SIG-M5 (cell line): ENCODE data around the gene SLC5A9.
"Not testable (repeated sequence)": the region's sequence is repeated elsewhere in the genome, so short reads cannot be mapped to it uniquely, and the experiment has no call there.

Experiments
- DNase-seq: peaks from one replicate; lab custom pipeline; 2025; lab: John Stamatoyannopoulos, UW

SLC5A9 gene

DNA sequence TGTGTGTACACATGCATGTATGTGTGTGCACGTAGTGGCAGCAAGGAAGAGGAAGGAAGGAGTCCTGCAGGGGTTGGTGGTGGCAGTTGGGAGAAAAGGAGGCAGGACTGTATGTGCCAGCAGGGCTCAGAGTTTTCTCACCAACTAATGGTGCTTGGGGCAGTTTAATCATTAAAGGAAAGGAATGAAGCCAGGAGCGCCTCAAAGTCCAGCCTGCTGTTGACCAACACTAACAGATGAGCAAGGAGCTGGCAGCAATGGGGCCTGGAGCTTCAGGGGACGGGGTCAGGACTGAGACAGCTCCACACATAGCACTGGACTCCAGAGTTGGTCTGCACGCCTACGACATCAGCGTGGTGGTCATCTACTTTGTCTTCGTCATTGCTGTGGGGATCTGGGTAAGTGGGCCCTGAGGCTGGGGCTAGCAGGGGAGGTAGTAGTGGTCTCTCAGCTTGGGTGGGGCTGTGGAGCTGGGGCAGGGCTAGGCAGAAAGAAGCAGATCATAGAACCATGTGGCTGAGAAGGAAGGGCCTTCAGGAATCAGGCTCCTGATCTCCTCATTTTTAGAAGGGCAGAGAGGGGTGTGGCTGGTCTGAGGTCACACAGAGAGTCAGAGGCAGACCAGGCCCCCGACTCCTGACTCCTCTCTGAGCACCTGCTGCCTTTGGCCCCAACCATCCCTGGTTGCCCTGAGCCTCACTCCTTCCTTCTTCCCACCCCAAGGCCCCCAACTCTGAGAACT is at the start of gene SLC5A9:
Gene SLC5A9, plus strand, starts transcription at position 216 of the 742 bp plus-strand sequence. Its CDS starts 21 bp downstream, at position 237.
- no peak for DNase-seq

DNA sequence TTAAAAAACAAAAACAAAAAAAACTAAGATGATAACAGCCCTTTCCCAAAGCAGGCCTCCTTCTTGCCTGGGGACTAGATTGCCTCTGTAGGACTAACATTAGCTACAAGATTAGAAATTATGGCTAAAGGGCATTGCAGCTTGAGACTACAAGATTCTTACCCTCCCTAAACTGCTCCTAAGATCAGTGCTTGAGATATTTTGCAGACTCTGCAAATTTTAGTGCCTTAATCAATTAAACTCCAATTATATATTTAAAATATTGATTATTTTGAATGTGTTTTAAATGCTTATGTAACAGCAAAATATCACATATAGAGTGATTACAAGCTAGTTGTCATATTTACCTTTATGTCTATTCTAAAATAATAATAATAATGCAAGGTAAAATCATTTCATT is 47.4 kb upstream of the SLC5A9 start:
- no peak for DNase-seq

DNA sequence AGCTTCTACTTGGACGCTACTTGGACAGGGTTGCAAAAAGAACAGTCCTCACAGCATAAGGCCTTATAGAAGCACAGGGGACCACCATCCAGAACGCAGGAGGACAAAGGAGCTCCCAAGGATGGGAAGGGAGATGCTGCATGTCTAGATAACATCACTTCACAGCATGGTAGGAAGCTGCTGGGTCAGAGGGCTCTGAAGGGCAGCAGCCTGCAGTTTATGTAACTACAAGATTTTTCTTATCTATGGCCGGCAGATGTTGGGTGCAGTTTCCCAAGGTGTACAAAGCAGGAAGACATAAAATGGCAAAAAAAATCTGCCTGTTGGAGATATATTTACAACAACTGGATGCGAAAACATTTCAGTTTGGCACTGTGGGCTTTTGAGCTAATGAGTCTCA is 45.3 kb upstream of the SLC5A9 start:
- no peak for DNase-seq

DNA sequence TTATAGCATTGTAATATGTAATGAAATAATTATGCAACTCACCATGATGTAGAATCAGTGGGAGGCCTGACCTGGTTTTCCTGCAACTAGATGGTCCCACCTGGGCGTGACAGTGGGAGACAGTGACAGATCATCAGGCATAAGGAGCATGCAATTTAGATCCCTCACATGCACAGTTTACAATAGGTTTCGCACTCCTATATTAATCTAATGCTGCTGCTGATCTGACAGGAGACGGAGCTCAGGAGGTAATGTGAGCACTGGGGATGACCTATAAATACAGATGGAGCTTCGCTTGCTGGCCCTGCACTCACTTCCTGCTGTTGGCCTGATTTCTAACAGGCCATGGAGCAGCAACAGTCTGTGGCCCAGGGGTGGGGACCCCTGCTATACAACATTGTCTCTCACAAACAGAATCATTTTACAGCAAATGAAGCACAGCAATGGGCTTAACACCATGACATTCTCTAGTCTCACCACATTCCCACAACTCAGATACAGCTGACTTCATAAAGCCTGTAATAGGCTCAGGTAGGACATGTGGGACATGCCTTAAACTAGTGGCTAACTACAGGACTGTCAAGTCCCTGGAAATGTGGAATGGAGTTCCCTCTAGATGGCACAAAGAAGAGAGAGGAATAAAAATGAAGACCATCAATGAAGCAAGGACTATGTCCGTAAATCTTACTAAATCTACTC is 40.7 kb upstream of the SLC5A9 start:
- no peak for DNase-seq

DNA sequence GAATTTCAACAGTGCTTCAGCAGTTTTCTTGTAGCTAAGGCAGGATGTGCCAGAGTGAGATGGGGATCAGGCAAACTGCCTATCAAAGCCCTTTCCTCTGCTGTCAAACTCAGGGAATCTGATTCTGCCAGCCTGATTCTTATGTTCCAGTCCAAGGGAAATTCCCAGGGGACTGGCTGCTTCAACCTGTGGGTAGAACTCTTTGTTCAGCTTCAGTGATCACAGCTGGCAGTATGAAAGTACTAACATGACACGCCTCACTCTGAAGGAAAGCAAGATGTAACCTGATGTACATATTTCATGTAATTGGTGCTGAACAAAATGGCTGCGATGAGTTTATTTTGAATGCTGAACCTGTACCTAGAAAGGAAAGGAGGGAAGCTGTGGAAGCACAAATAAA is 40.1 kb upstream of the SLC5A9 start:
- DNase-seq, result no peak

DNA sequence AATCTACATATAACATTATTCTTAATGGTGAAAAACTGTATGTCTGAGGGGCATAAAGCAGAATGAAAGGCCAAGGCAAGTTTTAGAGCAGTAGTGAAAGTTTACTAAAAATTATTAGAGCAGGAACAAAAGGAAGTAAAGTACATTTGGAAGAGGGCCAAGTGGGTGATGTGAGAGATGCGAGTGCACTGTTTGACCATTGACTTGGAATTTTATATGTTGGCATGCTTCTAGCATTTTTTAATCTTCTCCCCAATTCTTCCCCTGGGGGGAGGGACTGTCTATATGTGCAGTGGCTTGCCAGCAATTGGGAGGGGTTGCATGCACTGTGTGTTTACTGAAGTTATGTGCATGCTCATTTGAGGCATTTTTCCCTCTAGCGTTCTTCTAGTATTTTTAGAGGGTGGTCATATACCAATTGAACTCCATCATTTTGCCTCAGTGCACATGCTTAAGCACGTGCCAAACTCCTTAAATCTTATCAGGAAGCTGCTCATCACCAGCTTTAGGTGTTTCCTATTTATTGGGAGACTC is 36.1 kb upstream of the SLC5A9 start:
- DNase-seq, result no peak

DNA sequence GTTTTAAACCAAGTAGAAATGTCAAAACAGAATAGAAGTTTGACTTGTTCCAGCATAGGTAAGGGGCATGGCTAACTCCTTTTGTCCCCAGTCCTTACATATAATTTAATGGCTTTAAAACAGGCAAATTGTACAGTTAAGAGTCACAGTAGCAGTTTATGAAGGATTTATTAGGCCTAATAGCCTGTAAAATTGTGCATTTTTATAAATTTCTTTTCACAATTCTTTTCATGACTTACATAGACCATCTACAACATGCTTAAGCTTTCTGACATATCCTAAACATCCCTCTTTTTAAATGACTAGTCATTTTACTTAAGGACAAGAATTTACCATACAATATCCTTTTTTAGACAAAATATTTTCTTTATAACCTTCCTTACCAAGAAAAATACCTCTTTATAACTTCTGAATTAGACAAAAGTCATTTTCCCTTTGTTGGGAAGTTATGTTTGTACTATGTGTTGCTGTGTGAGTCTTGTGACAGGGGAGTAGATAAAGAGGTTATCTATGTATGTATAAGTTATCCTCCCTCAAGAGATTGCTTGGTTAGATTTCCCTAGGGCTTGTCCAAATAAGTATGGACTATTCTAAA is 34.5 kb upstream of the SLC5A9 start:
- DNase-seq, result no peak

DNA sequence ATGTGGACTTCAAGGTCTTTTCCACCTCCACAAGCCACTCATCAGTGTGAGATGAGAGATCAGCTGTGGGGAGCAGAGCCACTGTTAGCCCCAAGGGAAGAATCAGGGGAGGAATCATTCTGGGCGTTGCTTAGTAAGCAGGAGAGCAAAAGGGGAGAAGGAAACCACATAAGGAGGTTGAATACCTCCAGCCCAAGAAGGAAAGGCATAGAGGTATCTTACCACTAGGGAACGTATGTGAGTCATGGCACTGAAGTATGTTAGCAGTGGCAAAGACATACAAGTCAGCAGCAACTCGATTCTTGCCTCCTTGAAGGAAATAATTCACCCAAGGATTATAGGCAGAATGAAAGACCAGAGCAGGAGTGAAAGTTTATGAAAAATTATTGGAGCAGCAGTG is 31.6 kb upstream of the SLC5A9 start:
- no peak for DNase-seq

DNA sequence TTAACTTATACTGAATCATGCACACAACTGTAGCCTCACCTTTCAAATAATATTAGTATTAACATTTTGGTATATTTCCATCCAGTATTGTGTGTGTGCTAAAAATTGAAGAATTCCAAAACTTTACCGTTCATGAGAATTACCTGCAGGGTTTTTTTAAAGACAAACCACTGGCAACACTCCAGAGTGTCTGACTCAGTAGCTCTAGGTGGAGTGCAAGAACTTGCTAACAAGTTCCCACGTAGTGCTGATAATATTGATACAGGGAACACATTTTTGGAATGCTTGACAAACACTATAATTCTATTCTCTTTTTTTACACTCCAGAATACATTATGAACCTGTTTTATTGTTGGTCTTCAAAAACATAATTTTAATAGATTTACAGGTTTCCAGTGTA is 27.7 kb upstream of the SLC5A9 start:
- no peak for DNase-seq

DNA sequence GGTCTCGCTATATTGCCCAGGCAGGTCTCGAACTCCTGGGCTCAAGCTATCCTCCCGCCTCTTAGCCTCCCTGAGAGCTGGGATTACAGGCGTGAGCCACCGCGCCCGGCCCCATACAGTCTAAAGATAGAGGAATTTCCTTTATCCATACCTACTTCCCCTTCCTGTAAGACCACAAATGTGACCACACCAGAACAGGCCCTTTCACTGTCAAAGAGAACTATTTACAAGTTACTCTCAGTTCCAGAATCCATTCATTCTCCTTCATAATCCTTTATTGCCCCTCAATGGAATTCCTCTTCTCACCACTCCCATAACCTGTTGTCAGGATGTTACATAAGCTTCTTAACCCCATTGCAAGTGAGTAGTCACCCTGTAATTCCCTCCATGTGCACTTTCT is 26.3 kb upstream of the SLC5A9 start:
- no peak for DNase-seq

DNA sequence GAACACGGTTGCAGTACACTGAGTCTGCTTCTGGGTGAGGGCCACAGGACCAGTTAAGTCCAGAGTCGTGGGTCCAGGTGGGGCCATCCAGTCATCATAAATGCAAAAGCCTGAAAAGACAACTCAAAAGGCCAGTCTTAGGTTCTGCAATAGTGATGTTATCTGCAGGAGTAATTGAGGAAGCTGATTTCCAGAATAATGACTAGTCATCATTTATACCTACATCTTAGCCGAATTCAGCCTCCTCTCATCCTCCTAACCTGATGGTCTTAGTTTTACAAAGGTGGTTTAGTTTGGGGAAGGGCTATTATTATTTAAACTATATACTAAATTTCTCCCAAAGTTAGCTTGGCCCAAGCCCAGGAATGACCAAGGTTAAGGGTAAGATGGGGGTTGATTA is 23.5 kb upstream of the SLC5A9 start:
- no peak for DNase-seq

DNA sequence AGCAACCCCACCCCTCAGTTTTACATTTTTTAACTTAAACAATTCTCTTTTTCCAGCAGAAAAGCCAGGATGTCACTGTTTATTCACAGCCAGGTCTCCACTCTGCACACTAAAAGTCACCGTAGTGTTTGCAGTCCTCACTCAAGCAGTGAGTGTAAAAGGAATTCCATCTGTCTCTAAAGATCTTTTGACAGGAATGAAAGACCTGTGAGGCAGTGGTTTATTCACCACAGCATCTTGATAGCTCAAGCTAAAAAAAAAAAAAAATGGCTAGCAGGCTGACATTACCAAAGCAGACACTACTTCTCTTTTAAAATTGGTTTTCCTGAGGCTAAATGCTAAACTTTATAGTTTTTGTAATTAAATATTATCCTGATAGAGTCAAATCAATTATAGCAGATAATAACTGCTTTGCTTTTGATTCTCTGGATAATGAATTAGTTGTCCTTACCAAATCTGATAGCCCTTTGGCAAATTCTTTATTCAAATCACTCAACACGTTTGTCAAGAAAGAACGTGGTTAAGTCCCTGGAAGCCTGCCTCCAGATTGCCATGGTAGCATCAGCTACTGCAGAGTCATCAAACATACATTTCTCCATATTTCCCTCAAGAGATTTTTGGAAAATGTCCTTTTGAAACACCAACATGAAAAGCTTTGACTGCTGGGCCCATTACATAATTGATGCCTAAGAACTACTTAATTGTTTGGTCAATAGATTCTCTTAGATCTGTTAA is 22.2 kb upstream of the SLC5A9 start:
- no peak for DNase-seq

DNA sequence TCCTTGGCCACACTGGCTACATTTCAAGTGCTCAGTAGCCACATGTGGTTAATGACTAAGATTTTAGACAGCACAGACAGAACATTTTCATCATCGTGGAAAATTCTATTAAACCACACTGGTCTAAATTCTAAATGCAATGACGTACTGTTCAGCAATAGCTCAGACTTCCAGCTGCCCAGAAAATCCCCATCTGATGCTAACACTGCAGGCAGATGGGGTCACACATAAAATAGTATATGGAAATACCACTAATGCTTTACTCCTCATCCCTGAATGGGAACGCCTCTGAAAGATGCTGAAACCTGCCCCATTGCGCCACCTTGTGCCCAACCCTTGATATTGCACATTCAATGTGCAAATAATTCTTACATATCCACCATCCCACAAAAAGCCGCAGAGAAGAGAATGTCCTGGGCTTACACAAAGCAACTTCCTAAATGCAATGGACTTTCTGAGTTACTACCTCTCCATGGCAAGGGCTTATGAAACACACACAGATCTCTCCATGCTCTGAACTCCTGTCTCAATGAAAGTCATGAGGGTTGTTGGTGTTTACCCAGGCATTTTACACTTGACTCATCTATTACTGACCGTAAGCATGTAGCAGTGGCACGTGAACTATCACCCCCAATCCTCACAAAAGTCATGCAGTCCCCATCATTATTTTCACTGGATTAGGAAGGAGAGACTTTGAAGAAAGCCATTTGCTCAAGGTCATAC is 20.3 kb upstream of the SLC5A9 start:
- no peak for DNase-seq

DNA sequence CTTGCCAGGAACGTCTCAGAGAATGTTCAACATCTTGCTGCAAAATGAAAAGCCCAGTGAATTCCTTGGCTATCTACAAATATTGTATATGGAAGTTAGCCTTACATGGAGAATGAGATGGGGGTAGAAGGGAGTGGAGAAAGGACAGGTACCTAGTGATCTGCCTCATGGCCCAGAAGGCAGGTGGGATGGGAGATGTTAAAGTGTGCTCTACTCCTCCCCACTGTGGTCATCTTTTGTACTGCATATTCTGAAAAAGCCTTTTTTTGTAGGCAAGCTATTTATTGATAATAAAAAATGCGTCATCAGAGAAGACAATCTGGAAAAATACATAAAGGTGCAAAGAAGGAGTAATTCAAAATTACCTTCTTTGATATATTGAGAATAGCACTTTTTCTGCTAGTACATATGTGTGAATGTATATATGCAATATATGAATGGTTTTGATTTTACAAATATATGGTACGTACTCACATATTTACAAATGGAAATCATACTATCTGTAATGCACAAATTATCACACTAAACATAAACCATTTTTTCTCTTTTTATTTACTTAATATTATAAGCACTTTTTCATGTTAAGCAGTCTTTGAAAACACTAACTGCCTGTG is 19.1 kb upstream of the SLC5A9 start:
- DNase-seq, result no peak

DNA sequence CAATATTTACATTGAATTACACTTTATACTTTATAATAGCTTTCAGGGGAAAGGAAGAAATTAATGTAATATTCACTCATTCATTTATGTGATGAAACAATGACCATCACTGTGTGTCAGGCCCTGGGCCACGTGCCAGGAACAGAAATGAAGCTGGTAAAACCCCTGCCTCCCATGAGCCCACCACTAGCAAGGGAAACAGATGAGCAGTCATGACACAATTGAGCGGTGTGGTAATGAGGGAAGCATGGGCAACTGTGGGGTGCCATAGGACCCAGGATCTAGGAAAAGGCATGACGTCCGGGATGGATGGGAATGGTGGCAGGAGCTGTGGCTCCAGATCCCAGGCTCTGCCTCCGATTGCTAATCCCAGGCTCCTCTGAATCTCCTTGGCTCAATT is 17.0 kb upstream of the SLC5A9 start:
- no peak for DNase-seq

DNA sequence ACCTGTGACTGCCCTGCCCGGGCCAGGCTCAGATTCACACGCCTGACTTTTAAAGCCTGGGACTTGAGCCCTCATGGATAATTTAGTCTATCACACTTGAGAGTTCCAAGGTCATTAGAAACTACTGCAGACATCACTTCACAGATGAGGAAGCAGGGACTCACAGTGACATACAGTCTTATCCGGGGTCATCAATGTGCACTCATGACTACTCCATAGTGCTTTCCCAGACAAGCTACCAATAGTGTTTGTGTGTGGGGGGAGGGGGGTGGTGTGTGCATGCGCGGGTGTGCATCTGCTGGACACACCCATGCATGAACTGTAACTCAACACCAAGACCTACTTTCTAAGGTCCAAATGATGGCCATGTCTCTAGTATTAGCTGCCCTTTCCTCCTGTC is 16.1 kb upstream of the SLC5A9 start:
- DNase-seq, result no peak

DNA sequence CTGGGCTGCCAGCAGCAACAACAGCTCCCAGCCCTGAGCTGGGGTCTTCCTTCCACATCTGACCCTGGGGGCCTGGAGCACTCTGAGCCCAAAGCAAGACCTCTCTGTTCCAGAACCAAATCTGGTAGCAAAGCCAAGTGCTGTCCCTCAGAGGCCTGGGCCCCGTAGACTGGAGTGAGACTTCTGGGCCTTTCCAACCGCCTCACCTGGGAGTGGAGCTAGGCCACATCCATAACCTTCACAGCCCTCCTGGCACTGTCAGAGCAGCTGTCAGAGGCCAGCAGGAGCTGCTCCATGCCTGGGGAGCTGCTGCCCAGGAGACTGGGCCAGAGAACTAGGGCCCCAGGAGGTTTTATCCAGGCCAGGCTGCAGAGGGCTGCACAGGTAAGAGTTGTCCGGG is 15.4 kb upstream of the SLC5A9 start:
- no peak for DNase-seq

DNA sequence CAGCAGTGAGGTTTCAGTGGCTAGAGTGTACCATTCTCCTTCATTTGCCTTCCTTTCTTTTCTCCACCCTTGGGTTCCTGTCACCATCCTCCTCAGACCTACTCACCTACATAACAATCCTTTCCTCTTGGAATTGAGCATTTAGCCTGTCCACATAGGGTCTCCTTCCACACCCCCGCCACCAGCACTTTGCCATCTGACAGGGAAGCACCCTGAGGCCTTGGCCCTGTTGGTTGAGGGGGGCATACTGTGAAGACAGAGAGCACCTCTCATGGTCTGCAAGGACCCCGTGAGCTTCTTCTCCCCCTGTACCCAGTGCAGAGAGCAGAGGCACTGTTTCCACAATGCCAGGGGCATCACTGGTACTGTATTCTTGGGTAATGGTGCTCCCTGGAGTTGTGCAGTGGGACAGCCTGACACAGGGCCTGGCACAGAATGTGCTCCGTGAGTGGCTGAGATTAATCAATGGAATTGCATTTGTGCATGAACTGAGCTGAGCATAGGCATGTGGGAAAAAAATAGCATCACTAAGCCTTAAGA is 14.9 kb upstream of the SLC5A9 start:
- no peak for DNase-seq

DNA sequence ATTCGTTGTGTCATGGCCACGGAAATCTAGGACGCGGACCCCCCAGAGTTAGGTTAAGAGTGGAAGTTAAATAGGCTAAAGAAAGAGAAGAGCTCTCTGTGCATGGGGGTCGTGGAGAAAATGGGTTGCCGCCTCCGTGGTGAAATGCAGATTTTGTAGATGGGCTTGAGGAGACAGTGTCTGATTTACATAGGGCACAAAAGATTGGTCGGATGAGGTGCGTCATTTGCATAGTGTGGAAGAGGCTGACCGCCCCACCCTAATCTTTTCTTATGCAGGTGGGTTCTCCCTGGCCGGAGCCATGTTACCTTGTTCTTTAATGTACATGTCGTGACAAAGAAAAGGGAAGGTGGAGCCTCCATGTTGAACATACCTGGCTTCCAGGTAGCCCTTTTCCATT is 14.3 kb upstream of the SLC5A9 start:
- no peak for DNase-seq

DNA sequence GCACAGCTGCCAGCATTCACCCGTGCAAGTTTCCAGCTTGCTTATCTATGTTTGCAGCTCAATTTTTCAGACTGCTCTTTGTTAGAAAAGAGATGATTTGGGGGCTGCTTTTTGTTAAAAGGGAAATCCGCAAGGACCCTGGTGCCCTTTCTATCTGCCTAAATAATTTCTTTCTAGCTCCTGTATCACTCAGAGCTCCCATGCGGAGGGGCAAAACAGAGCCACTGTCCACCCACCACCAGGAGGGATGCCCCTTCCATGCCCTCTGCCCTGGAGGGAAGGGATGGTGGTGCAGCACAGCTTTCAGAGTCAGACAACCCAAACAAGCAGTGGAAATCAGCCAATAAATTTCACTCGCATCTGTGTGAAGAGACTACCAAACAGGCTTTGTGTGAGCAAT is 13.9 kb upstream of the SLC5A9 start:
- no peak for DNase-seq

DNA sequence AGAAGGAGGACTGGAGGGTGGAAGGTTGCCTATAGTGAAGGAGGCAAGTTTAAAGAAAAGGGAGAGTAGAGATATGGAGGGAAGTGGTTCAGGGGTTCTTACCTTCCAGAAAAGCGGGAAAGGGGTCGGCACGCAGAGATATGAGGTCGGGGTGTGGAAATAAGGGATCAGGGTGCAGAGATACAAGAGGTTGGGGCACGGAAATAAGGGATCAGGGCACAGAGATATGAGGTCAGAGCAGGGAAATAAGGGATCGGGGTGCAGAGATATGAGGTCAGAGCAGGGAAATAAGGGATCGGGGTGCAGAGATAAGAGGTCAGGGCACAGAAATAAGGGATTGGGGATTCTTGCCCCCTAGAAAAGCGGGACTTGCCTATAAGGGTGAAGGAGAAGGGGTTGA is 9.1 kb upstream of the SLC5A9 start:
- DNase-seq, result not testable (repeated sequence)
